C4-2B (cell line): ENCODE data around the gene KCNT1.

ENCODE experiments used
- CTCF ChIP-seq: fragments of 450-650 bp; conservative IDR thresholded peaks from 2 replicates; pipeline ENCODE4 v1.5.1; 2017; ENCODE audit warnings: mild to moderate bottlenecking
- ZFX ChIP-seq: fragments of 450-650 bp; IDR thresholded peaks from 2 replicates; pipeline ENCODE4 v1.6.1; 2017

DNA sequence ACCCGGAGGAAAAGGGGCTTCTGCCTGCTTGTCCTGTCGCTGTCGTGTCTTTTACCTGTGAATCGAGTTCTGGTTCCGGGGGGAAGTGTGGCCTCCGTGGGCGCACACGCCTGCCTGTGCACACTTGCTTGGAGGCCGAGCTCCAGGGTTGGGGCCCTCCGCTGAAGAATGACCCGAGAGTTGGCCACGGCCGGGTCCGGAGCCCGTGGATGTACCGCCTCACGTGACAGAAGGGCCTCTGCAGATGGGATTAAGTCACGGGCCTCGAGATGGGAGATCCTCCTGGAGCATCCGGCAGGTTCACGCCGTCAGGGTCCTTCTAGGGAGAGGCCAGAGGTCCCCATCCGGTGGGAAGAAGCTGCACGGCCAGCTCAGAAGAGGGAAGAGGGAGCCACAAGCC, 81.0 kb downstream of the KCNT1 start:
- TF ChIP-seq CTCF = no peak
- TF ChIP-seq ZFX = no peak
